HuH-7.5 (cell line): ENCODE measurements around the gene ATP6V0E1.
"Not testable (repeated sequence)": the region's sequence is repeated elsewhere in the genome, so short reads cannot be mapped to it uniquely, and the experiment has no call there.

Experiments used
- DNase-seq: peaks from one replicate; pipeline ENCODE4 v3.0.0; 2011; ENCODE audit warnings: low spot score

Gene ATP6V0E1

GRCh38 chr5:173039188-173039587, 55.6 kb downstream of the ATP6V0E1 start:
- DNase-seq, result no peak

GRCh38 chr5:173039964-173040363, 56.4 kb downstream of the ATP6V0E1 start:
- no peak for DNase-seq

- DNase-seq, result no peak
Measured at GRCh38 chr5:173041881-173042762, 58.6 kb downstream of the ATP6V0E1 start.

GRCh38 chr5:173042763-173043107, 59.2 kb downstream of the ATP6V0E1 start:
- no peak for DNase-seq

- DNase-seq, result peak; percentile 63
Measured at GRCh38 chr5:173045474-173045873, 61.9 kb downstream of the ATP6V0E1 start.

GRCh38 chr5:173047096-173047837, 63.7 kb downstream of the ATP6V0E1 start:
- DNase-seq, result not testable (repeated sequence)

- DNase-seq, result no peak
Measured at GRCh38 chr5:173047838-173048105, 64.2 kb downstream of the ATP6V0E1 start.

GRCh38 chr5:173050791-173051190, 67.2 kb downstream of the ATP6V0E1 start:
- DNase-seq, result no peak

GRCh38 chr5:173051746-173052145, 68.2 kb downstream of the ATP6V0E1 start:
- no peak for DNase-seq

- no peak for DNase-seq
Measured at GRCh38 chr5:173053041-173053440, 69.5 kb downstream of the ATP6V0E1 start.

- no peak for DNase-seq
Measured at GRCh38 chr5:173055042-173055721, 71.6 kb downstream of the ATP6V0E1 start.

GRCh38 chr5:173055722-173055982, 72.1 kb downstream of the ATP6V0E1 start:
- DNase-seq, result no peak

GRCh38 chr5:173055983-173056782, 72.6 kb downstream of the ATP6V0E1 start, which contains the start of gene CREBRF:
CREBRF (plus strand) TSS chr5:173056352; CDS start chr5:173080776, 24,424 bp downstream.
- DNase-seq, result peak; percentile 94

GRCh38 chr5:173056783-173057061, 73.2 kb downstream of the ATP6V0E1 start:
- DNase-seq, result peak; percentile 57

GRCh38 chr5:173057062-173057924, 73.7 kb downstream of the ATP6V0E1 start:
- DNase-seq, result peak; percentile 96

GRCh38 chr5:173062141-173062540, 78.6 kb downstream of the ATP6V0E1 start:
- DNase-seq, result no peak

- no peak for DNase-seq
Measured at GRCh38 chr5:173065155-173065554, 81.6 kb downstream of the ATP6V0E1 start.

GRCh38 chr5:173069671-173070070, 86.1 kb downstream of the ATP6V0E1 start:
- no peak for DNase-seq

GRCh38 chr5:173075137-173075843, 91.7 kb downstream of the ATP6V0E1 start:
- no peak for DNase-seq

GRCh38 chr5:173075970-173076369, 92.4 kb downstream of the ATP6V0E1 start:
- DNase-seq, result no peak

- not testable (repeated sequence) for DNase-seq
Measured at GRCh38 chr5:173076471-173076870, 92.9 kb downstream of the ATP6V0E1 start.
